CD4-positive, alpha-beta memory T cell (primary cell): Measurements from ENCODE around the gene FAM171A1. TPM values are rescaled to one million over a fixed set of nuclear protein-coding genes. Genes with fewer than 3 reads are reported as not detected.

Source experiments
- CTCF ChIA-PET: fragments of 350-600 bp; sonication (Branson Sonifier 250); formaldehyde crosslinking; loops from one replicate; lab custom pipeline; 2021; ENCODE audit warnings: inconsistent platforms; ENCODE audit not compliant: partially characterized antibody; lab: Charles Lee
- POLR2A ChIA-PET: fragments of 350-600 bp; sonication (Branson Sonifier 250); formaldehyde crosslinking; loops from one replicate; lab custom pipeline; 2021; ENCODE audit not compliant: partially characterized antibody; lab: Charles Lee
- DNase-seq, 5 donors: peaks; one replicate each; pipeline versions ENCODE4 v3.0.0 to v3.0.0-alpha.2; 2020 to 2022; ENCODE audit warnings: mixed read lengths in 1 of 5
- H3K27ac ChIP-seq: one replicate; pipeline ENCODE4 v1.7.0; 2013; ENCODE audit warnings: low read depth, low read length
- H3K27me3 ChIP-seq: 2 replicates; pipeline ENCODE4 v1.7.0; 2013; ENCODE audit warnings: mild to moderate bottlenecking, low read length, moderate library complexity; ENCODE audit not compliant: insufficient read depth
- H3K36me3 ChIP-seq: 2 replicates; pipeline ENCODE4 v1.7.0; 2013; ENCODE audit warnings: mild to moderate bottlenecking, low read length, moderate library complexity; ENCODE audit not compliant: insufficient read depth
- H3K4me1 ChIP-seq: 2 replicates; pipeline ENCODE4 v1.7.0; 2013; ENCODE audit warnings: mild to moderate bottlenecking, low read length, moderate library complexity; ENCODE audit not compliant: insufficient read depth
- H3K4me3 ChIP-seq, 2 donors: one replicate each; pipeline ENCODE4 v1.7.0; 2013; ENCODE audit warnings: low read length in 2 of 2, mild to moderate bottlenecking in 1 of 2
- H3K9me3 ChIP-seq, 2 donors: one replicate each; pipeline ENCODE4 v1.7.0; 2013; ENCODE audit warnings: low read length in 2 of 2, control low read depth in 1 of 2; ENCODE audit not compliant: control insufficient read depth in 1 of 2
- H3K27ac Mint-ChIP-seq, 7 donors: one replicate each; pipeline ENCODE4 v1.8.0; 2020 to 2021; ENCODE audit warnings: mixed read lengths in 7 of 7, mild to moderate bottlenecking in 6 of 7, inconsistent platforms in 3 of 7, moderate library complexity in 3 of 7
- H3K27me3 Mint-ChIP-seq, 2 donors: one replicate each; pipeline ENCODE4 v1.8.0; 2020 to 2021; ENCODE audit warnings: mixed read lengths in 2 of 2
- H3K36me3 Mint-ChIP-seq, 2 donors: one replicate each; pipeline ENCODE4 v1.8.0; 2020 to 2021; ENCODE audit warnings: mixed read lengths in 2 of 2, inconsistent platforms in 1 of 2, mild to moderate bottlenecking in 1 of 2
- H3K4me1 Mint-ChIP-seq, 4 donors: one replicate each; pipeline ENCODE4 v1.8.0; 2020 to 2021; ENCODE audit warnings: mixed read lengths in 4 of 4, mild to moderate bottlenecking in 1 of 4
- H3K4me3 Mint-ChIP-seq, 8 donors: one replicate each; pipeline ENCODE4 v1.8.0; 2020 to 2021; ENCODE audit warnings: mixed read lengths in 8 of 8, mild to moderate bottlenecking in 7 of 8, moderate library complexity in 6 of 8, inconsistent platforms in 3 of 8
- H3K9me3 Mint-ChIP-seq, 8 donors: one replicate each; pipeline ENCODE4 v1.8.0; 2020 to 2021; ENCODE audit warnings: mixed read lengths in 8 of 8, mild to moderate bottlenecking in 5 of 8, inconsistent platforms in 3 of 8, moderate library complexity in 1 of 8
- intact Hi-C: fragments of 100-400 bp; cut with micrococcal nuclease; formaldehyde crosslinking; loops from one replicate; pipeline ENCODE4 v1.15.1; 2023
- polyA plus RNA-seq, 2 donors: library from polyadenylated mRNA; unstranded; fragments of 300-500 nt; fragmentation: Illumina TruSeq; gene quantifications; one replicate each; pipeline ENCODE4 v1.2.3, GENCODE V29; 2021
- total RNA-seq, 2 experiments: library from RNA; stranded (reverse); gene quantifications; one replicate each; pipeline ENCODE4 v1.2.3, GENCODE V29; 2021

The FAM171A1 gene
- total and polyA plus RNA-seq, 4 experiments from 2014 or later = 7.1 to 10.6 (median 8.6) TPM

DNA sequence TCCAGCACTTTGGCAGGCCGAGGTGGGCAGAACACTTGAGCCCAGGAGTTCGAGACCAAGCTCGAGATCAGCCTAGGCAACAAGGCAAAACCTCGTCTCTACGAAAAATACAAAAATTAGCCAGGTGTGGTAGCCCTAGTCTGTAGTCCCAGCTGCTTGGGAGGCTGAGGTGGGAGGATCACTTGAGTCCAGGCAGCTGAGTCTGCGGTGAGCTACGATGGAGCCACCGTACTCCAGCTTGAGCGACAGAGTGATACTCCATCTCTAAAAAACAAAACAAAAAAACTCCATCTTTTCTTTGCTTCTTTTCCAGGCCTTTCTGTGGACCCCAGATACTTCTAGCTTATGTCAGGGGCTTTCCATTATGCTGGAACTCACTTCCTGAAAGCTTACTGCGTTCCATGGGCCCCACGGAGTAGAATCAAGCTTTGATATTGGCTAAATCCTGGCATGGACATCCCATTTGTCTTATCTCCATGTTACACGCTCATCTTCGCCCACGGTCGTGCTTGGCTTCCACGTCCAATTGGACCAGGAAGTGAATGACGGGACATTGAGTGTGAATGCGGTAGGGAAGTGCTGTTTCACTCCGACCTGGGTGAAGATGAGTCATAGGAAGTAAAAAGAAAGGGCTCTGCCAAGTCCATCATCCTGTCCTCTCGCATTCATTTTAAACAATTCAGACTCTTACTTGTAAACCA lies 45.7 kb downstream of the FAM171A1 start:
- Mint-ChIP-seq H3K9me3 (peaks cover 0 to under 1% (median 0%) of the 10 kb centered on the region in 8 donors), H3K4me1 (peaks cover 0 to 6% (median 1%) of the 10 kb centered on the region in 4 donors), H3K4me3 (peak overlapping the region in 1 of 8 donors; percentile 27), H3K27me3 (peaks cover 0 to 2% of the 10 kb centered on the region in 2 donors), H3K27ac (no peak overlapping the region), H3K36me3 (no peaks in the 10 kb centered on the region)
- no peaks in the 10 kb centered on the region for H3K36me3 ChIP-seq
- no peaks in the 10 kb centered on the region for H3K9me3 ChIP-seq
- no peak overlapping the region for H3K27ac ChIP-seq
- POLR2A ChIA-PET = no interaction called here
- no peaks in the 10 kb centered on the region for H3K4me1 ChIP-seq
- DNase-seq = no peak
- intact Hi-C loops = no loop called here
- CTCF ChIA-PET = interaction anchor here (1.1 kb wide), 2 partner anchors 13 to 94 kb away, joined by 3 to 4 read pairs; no protein-coding TSS in a partner anchor
- H3K4me3 ChIP-seq = no peak overlapping the region
- no peaks in the 10 kb centered on the region for H3K27me3 ChIP-seq

- Mint-ChIP-seq H3K4me3 (no peak overlapping the region), H3K27ac (no peak overlapping the region), H3K9me3 (peaks cover 0 to 3% (median 0%) of the 10 kb centered on the region in 8 donors), H3K27me3 (peaks cover 2% of the 10 kb centered on the region in 2 donors), H3K36me3 (no peaks in the 10 kb centered on the region), H3K4me1 (peaks cover 0 to 6% (median 1%) of the 10 kb centered on the region in 4 donors)
- Histone ChIP-seq H3K9me3 (no peaks in the 10 kb centered on the region), H3K4me3 (no peak overlapping the region), H3K4me1 (no peaks in the 10 kb centered on the region), H3K27ac (no peak overlapping the region), H3K27me3 (no peaks in the 10 kb centered on the region), H3K36me3 (no peaks in the 10 kb centered on the region)
- ChIA-PET CTCF (interaction anchor here (1.1 kb wide), 1 partner anchor 14 kb away, joined by 4 read pairs; no protein-coding TSS in a partner anchor), POLR2A (no interaction called here)
- intact Hi-C loops = no loop called here
- DNase-seq = no peak
Measured at GRCh38 chr10:15324611-15325010, 46.5 kb downstream of the FAM171A1 start.

GRCh38 chr10:15324113-15324512 lies 47.0 kb downstream of the FAM171A1 start:
- CTCF ChIA-PET = no interaction called here
- Mint-ChIP-seq H3K27me3 (peaks cover 2% of the 10 kb centered on the region in 2 donors), H3K27ac (no peak overlapping the region), H3K36me3 (no peaks in the 10 kb centered on the region), H3K4me3 (no peak overlapping the region), H3K4me1 (peaks cover 0 to 6% (median 1%) of the 10 kb centered on the region in 4 donors), H3K9me3 (peaks cover 0 to 3% (median 0%) of the 10 kb centered on the region in 8 donors)
- H3K36me3 ChIP-seq = no peaks in the 10 kb centered on the region
- H3K4me3 ChIP-seq = no peak overlapping the region
- POLR2A ChIA-PET = no interaction called here
- intact Hi-C loops = no loop called here
- H3K27ac ChIP-seq = no peak overlapping the region
- no peaks in the 10 kb centered on the region for H3K4me1 ChIP-seq
- no peaks in the 10 kb centered on the region for H3K9me3 ChIP-seq
- no peaks in the 10 kb centered on the region for H3K27me3 ChIP-seq
- DNase-seq = no peak

- POLR2A ChIA-PET = no interaction called here
Measured at GRCh38 chr10:15322356-15322755, 48.7 kb downstream of the FAM171A1 start.

DNA sequence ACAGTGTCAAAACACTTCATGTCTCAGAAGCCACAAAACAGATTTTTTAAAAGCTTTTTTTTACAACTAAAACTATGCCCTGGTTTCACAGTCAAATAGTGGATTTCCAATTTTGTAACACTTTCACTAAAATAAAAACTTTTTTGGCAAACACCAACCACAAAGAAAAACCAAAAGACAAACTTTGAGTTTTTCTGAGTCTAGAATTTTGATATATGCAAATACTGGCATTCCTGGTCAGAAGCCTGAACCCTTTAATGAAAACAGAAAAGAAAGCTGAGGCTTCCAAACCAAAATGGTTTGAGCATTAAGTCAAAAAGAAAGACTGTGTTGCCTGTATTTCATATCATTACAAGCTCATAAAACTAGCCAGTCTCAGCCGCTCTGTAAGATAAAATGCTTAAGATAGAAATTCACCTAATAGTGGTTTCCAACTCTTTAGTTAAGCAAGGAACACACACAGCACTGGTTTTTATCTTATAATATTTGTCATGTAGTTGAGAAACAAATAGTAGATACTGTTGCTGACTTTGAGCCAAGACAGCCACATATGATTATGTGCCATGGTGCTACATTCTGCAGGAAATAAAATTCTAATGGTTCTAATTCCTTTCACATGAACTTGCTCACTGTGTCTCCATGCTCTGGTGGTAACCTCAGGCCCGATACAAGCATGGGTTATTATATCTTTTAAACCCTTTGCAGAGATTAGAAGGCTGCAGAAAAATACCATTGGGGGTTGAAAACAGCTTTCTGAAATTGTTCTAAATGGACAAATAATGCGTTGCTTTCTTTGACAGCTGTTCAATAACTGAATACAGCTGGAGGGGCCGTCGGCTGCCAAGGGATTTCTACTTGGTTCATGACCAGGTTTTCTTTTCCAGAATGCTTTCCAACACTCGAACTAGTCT lies 49.4 kb downstream of the FAM171A1 start:
- no peak overlapping the region for H3K27ac Mint-ChIP-seq
- H3K36me3 ChIP-seq = no peaks in the 10 kb centered on the region
- peaks cover 0 to 6% (median 1%) of the 10 kb centered on the region in 4 donors for H3K4me1 Mint-ChIP-seq
- DNase-seq = no peak
- no peaks in the 10 kb centered on the region for H3K36me3 Mint-ChIP-seq
- intact Hi-C loops = no loop called here
- H3K27me3 ChIP-seq = no peaks in the 10 kb centered on the region
- H3K9me3 Mint-ChIP-seq = peaks cover 0 to 3% (median 0%) of the 10 kb centered on the region in 8 donors
- H3K27me3 Mint-ChIP-seq = peaks cover 2 to 3% of the 10 kb centered on the region in 2 donors
- CTCF ChIA-PET = no interaction called here
- no peaks in the 10 kb centered on the region for H3K9me3 ChIP-seq
- no peak overlapping the region for H3K4me3 ChIP-seq
- POLR2A ChIA-PET = no interaction called here
- H3K27ac ChIP-seq = no peak overlapping the region
- no peak overlapping the region for H3K4me3 Mint-ChIP-seq
- no peaks in the 10 kb centered on the region for H3K4me1 ChIP-seq

More at GRCh38 chr10:15322356-15322755, 48.7 kb downstream of the FAM171A1 start:
- H3K9me3 ChIP-seq = no peaks in the 10 kb centered on the region
- H3K4me3 Mint-ChIP-seq = no peak overlapping the region
- no peaks in the 10 kb centered on the region for H3K27me3 ChIP-seq
- no peaks in the 10 kb centered on the region for H3K4me1 ChIP-seq
- peaks cover 0 to 6% (median 1%) of the 10 kb centered on the region in 4 donors for H3K4me1 Mint-ChIP-seq
- H3K9me3 Mint-ChIP-seq = peaks cover 0 to 3% (median 0%) of the 10 kb centered on the region in 8 donors
- H3K36me3 Mint-ChIP-seq = no peaks in the 10 kb centered on the region
- no peaks in the 10 kb centered on the region for H3K36me3 ChIP-seq
- H3K27ac Mint-ChIP-seq = no peak overlapping the region
- CTCF ChIA-PET = no interaction called here
- DNase-seq = no peak
- H3K4me3 ChIP-seq = no peak overlapping the region
- intact Hi-C loops = no loop called here
- H3K27me3 Mint-ChIP-seq = peaks cover 2% of the 10 kb centered on the region in 2 donors
- no peak overlapping the region for H3K27ac ChIP-seq

DNA sequence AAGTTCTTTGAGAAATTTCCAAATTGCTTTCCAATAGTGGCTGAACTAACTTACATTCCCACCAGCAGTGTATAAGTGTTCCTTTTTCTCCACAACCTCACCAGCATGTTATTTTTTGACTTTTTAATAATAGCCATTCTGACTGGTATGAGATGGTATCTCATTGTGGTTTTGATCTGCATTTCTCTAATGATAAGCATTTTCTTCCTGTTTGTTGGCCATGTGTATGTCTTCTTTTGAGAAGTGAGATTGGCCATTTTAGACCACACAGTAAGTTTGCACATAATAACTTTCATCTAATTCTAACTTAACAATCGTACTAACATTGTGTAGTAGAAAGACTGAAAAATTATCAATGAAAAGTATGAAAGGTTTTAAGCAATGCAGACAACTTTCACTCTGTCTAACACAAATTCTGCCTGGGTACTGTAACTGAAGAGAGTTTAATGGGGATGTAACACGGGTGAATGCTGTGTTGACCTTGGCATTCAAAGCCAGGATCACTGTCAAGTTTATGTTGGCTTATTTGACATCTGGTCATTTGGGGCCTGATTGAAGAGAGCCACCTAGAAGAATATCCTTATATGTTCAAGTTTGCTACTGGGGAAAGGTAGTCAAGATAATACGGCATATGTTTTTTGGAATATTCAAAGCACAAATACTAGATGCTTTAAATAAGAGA lies 50.4 kb downstream of the FAM171A1 start:
- H3K4me1 Mint-ChIP-seq = peaks cover 0 to 2% (median 1%) of the 10 kb centered on the region in 4 donors

More for the DNA sequence above, 50.4 kb downstream of the FAM171A1 start:
- Mint-ChIP-seq H3K27ac (no peak overlapping the region), H3K27me3 (peaks cover 2 to 3% of the 10 kb centered on the region in 2 donors), H3K36me3 (no peaks in the 10 kb centered on the region), H3K4me3 (no peak overlapping the region), H3K9me3 (peaks cover 0 to 3% (median 0%) of the 10 kb centered on the region in 8 donors)
- CTCF ChIA-PET = no interaction called here
- no peak for DNase-seq
- intact Hi-C loops = no loop called here
- Histone ChIP-seq H3K36me3 (no peaks in the 10 kb centered on the region), H3K9me3 (no peaks in the 10 kb centered on the region), H3K27me3 (no peaks in the 10 kb centered on the region), H3K27ac (no peak overlapping the region), H3K4me1 (no peaks in the 10 kb centered on the region), H3K4me3 (no peak overlapping the region)
- POLR2A ChIA-PET = no interaction called here
